Stimulated activated CD8-positive, alpha-beta memory T cell treated with anti-CD3 and anti-CD28 coated beads, Interleukin-7, amount 100 ng/mL, for 4 hours (primary cell): Measurements from ENCODE around the gene HAPSTR1.

ENCODE experiments used
- DNase-seq, 2 donors: peaks; one replicate each; pipeline ENCODE4 v3.0.0-alpha.2; 2020; ENCODE audit warnings: low read depth in 2 of 2

The HAPSTR1 gene

DNA sequence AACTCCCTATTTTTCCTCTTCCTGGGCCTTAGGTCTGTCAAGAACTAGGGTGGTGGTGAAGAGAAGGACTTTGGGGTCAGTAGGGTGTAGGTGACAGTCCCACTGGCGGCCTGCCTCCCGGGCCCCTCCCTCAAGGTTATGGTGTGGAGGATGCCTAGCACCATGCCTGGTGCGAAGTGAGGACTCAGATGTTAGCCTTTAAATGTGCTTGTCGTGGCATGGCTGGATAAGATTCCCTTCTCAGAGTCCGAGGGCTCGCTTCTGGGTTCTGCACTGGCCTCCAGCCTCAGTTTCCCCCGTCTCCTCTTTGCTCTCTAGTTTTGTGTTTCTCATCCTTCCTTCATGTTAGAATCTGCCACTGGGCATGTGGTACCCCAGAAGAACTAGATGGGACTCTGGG, 32.0 kb downstream of the HAPSTR1 start:
- DNase-seq, result no peak

DNA sequence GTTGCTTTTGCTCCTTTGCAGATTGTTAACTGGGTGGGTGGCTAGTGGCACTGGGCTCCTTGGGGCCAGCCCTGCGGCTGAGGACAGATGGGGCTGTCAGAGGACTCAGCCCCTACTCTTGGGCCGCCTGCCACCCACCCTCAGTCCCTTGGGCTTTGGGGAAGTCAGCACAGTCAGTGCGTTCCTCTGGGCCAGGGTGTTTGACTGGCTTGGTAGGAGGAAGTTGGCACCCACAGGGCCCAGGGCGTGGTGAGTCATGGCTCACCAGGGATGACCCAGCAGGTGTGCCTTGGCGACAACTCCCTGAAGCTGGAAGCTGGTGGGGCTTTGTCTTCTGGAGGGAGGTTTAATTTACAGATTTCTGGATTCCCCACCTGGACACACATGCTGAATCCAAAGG, 32.4 kb downstream of the HAPSTR1 start:
- no peak for DNase-seq

DNA sequence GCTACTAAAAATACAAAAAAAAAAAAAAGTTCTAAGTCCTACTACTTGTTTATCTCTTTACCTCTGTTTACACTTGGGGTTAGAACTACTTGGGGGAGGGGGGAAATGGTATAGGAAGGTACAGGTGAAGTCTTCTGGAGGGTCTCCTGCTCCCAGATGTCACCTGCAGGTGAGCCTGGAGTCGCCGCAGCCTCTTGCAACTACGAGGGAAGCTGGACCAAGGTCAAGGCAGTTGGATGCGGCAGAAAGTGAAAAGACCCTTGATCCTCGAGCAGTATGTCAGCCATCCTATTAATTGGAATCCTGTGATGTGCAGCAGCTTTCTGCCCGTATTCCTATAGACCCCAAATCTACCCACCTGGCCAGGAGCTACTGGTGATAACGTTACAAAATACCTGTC, 33.0 kb downstream of the HAPSTR1 start:
- DNase-seq, result no peak

DNA sequence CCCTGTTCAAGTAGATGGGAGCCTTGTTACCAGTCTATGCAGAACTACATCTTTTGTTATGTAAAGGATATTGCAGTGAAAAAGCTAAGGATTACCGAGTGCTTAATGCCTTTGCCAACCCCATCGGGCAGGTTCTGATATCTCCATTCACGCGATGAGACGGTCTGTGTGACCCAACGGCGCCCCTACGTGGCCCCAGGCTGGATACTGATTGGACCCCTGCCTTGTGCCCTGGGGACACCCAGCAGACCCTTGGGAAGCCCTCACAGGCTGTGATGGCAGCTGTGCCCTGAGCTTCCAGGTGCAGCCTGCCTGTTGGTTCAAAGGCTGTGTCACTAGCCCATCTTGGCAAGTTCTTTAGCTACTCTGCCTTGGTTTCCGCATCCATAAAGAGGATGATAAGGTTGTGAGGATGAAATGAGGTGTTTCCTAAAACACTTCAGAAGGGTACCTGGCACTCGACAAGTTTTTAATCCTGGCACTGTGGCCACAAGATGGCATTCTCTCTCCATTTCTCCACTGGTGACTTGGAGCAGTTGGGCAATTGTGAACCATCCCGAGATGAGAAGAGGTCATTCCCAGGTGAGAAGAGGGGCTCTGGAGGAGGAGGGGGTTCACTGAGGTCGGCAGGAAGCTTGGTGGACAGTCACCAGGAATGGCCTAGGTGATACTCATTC, 33.6 kb downstream of the HAPSTR1 start:
- no peak for DNase-seq

DNA sequence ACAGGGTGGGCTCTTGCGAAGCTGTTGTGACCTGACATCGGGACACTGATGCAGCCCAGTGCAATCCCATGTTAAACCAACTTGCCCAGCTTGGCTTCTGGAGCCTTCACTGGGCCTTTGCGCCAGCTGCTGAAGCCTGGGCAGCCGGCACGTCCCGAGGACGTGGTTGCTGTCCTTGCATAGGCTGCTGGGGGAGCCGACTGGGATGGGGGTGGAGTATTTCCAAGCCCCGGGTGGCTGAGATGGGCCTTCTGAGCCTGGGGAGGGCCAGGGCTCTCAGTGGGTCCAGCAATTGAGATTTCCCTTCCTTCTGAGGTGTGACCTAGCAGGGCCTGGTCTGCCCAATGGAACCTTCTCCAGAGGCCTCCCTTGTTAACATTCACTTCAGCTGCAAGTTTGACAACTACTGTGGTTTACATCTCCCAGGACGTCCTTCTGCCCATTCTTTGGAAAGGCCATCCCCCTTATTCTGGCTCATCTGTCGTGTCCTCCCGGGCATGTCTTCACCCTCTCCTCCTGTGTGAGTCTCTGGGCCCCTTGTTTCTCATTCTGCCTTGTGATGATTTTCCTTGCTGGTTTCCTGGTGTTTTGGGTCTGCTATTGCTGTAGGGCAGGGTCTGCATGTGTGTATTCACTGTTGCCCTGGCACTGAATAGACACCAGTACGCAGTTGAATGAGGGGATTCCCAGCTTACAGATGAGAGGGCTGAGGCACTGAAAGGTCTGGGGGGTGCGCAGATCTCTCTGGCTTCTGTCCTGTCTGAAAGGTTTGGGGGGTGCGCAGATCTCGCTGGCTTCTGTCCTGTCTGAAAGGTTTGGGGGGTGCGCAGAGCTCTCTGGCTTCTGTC, 34.4 kb downstream of the HAPSTR1 start:
- no peak for DNase-seq

DNA sequence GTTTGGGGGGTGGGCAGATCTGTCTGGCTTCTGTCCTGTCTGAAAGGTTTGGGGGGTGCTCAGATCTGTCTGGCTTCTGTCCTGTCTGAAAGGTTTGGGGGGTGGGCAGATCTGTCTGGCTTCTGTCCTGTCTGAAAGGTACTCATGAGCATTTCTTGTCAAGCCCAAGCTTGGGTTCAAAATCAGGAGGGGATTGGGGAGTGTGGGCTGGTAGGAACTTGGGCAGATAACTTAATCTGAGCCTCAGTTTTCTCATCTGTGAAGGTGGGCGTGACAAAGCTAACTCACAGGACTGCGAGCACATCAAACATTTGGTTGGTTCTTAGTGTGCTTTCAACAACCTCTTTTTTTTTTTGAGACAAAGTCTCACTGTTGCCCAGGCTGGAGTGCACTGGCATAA, 35.2 kb downstream of the HAPSTR1 start:
- no peak for DNase-seq

DNA sequence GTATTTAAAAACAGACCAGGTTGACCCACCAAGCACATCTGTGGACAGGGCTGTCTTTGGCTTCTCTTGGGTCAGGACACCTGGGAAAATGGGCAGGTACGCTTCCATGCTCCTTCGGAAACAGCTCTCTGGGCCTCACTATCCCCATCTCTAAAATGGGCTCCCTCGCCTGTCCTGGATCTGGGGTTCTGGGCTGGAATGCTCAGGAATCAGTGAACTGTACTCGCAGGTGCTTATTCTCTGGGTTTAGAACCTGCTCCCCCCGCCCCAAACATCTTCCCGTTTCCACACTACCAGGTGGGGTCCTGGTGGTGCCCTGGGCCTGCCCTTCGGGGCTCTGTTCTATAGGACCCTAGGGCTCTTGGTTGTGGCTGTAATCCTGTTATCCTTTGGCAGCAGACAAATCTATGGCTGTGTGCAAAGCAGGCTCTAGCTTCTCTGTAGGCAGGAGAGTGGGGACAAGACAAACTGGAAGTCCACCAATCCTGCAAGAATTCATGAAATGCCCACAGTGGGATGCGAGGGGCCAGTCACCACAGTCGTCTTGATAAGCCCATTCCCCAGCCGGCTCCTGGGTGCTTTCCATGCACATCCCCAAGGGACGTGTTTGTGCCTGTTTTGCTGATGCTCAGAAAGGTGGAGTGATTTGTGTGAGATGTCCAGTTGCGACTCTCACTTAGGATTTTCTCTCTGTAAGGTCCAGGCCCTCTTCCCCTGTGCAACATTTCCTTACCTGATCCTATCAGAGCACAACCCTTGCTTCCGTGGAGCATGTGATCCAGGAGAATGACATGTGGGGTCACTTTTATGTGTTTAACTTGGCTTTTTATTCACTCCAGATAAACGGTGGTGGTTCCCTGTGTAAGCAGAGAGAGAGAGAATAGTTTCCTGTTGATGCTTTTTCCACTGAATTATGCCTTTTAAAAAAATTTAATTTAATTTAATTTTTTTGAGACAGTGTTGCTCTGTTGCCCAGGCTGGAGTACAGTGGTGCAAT, 37.2 kb downstream of the HAPSTR1 start:
- no peak for DNase-seq

DNA sequence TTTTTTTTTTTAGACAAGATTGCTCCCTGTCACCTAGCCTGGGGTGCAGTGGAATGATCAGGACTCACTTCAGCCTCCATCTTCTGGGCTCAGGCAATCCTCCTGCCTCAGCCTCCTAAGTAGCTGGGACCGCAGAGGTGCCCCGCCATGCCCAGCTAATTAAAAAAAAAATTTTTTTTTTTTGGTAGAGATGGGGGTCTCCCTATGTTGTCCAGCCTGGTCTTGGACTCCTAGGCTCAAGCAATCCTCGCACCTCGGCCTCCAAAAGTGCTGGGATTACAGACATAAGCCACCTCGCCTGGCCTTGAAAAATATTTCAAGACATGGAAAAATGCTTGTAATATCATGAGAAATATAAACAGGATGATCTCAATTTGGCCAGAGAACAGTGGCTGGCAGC, 42.9 kb downstream of the HAPSTR1 start:
- DNase-seq, result no peak

DNA sequence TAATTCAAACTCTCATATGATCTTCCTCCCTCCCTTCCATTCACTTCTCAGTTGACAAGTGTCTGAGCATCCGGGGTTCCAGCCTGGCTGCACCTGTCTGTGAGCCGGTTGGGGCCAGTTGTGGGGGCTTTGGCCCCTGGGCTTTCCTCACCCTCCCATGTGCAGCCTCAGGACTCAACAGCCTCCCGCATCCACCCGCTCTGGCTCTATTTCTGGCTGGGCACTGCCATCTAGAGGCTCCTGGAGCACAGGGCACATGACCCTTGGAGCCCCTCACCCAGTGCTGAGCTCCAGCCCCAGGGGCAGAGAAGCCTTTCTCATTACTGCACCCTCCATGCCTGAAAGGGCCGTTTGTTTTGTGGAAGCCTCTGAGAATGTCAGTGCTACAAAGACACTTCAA, 43.3 kb downstream of the HAPSTR1 start:
- DNase-seq, result peak; percentile 47 to 55

DNA sequence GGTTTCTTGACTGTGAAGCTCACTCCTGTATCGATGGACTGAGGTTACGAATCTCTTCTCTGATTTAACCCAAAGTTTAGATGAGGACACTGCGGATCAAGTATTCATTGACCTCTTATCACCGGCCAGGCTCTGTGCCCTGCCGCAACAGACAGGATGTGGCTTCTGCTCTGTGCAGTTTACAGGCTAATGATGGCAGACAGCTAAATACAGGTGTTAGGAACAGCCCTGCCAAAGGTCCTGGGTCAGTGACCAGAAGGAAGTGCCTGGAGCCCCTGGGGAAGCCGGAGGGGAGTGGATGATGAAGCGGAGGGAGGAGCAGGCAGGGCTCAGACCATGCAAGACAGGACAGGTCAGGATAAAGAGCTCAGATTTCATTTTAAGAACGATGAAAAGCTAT, 44.4 kb downstream of the HAPSTR1 start:
- DNase-seq, result no peak

DNA sequence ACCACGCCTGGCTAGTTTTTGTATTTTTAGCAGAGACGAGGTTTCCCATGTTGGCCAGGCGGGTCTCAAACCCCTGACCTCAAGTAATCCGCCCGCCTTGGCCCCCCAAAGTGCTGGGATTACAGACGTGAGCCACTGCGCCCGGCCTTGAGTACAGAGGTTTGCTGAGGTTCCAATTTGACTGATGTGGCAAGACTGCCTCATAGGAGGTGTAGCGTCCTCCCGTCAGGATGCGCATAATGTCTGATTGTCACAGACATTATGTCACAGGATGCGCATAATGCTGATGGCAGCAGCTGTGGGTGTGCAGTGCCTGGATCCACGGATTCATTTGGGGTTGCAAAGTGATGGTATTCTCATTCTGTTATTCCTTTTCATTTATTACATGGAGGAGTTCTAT, 45.2 kb downstream of the HAPSTR1 start:
- DNase-seq, result no peak

DNA sequence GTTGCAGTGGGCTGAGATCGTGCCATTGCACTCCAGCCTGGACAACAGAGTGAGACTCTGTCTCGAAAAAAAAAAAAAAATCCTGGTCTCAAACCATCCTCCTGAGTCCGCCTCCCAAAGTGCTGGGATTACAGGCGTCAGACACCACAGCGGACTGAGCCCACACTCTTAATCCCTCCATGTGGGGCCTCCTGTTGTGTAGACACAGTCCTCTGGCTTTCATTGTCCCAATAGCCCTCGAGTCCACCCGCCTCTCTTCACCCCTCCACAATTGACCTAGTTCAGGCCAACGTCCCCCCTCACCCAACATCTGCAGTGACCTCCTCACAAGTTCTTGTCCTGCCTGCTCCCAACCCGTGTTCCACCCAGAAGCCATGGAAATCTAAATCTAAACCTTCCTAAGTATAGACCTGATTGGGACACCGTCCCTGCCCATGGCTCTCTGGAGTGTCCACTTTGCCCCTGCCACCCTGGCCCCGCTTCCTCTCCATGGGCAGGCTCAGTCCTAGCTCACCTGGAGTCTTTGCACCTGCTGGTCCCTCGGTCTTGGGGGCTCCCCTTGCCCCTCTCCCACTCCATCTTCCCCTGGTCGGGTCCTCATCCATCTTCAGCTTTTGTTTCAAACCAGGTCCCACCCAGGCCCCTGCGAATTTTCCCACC, 46.7 kb downstream of the HAPSTR1 start:
- no peak for DNase-seq

DNA sequence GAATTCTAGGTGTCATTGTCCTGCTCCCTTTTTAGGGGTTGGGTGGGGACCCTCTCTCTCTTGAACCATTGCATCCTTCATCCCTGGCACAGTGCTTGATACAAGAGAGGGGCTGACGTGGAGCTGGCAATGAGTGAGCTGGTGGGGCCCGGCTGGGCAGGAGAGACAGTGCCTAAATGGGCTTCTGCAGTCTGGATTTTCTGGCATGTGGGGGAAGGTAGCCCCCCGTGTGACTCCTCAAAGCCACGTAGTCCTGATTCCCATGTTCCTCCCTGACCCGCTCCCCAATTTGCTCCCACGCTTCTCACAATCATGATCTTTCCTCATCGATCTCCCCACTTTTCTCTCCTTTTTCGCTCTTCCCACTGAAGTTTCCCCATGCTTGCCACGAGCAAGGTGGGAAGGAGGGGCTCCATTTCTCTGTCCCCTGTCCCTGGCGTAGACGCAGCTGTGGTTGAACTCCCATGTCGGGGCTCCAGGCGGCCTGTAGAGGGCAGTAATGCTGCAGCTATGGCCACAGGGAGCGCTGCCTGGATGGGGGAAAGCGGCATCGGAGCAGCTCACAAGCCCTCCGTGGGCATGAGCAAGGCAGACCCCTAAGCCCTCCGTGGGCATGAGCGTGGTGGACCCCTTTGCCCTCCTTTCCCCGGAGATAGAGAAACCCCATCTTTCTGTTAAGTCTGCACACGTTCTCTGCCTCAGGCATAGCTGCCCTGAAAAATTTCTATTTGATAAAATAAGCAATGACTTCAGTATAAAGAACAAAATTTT, 47.5 kb downstream of the HAPSTR1 start:
- peak; percentile 47 to 50 for DNase-seq

DNA sequence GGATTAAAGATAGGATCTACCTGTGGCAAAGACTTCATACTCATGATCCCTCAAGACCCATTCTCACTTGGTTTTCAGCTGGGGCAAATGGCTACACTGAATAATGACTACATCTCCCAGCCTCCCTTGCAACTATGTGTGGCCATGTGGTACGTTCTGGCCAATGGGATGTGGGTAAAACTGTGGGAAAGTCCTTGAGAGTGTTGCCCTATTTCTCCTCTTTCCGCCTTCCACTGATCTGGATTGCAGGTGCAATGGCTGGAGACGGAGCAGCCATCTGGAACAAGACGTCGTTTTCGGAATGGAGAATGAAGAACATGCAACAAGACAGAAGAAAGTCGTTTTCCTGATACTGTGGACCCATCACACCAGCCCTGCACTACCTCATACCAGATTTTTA, 48.5 kb downstream of the HAPSTR1 start:
- DNase-seq, result no peak
